Midbrain (tissue), 1 donor: ENCODE data around the gene DDX41.
A peak's percentile ranks its signal among the peaks of the same experiment; 100 is the strongest.
"Not testable (repeated sequence)": the region's sequence is repeated elsewhere in the genome, so short reads cannot be mapped to it uniquely, and the experiment has no call there.

Source experiments
- DNase-seq: peaks from one replicate; lab custom pipeline; 2025; lab: John Stamatoyannopoulos, UW

The DDX41 gene

GRCh38 chr5:177537389-177538361 lies 20.9 kb upstream of the DDX41 start:
- DNase-seq, result no peak

DNA sequence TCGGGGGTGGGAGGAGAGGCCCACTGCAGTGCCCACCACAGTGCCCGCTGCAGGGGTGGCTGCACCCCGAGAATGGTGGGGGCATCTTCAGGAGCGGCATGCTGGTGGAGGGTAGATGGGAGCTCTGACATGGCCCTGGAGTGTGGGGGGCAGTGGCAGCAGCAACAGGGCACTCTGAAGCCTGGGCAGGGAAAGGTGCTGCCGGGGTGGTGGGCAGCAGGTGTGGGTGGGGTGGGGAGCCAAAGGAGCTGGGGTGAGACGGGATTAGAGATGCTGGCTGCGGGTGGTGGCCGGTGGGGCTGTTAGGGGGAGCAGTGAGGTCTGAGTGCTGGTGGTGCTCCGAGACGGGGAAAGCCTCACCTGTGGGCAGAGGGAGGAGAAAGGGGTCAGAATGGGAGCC lies 19.6 kb upstream of the DDX41 start:
- DNase-seq, result no peak

- DNase-seq, result no peak
Observed at GRCh38 chr5:177535125-177535524, 18.4 kb upstream of the DDX41 start.

DNA sequence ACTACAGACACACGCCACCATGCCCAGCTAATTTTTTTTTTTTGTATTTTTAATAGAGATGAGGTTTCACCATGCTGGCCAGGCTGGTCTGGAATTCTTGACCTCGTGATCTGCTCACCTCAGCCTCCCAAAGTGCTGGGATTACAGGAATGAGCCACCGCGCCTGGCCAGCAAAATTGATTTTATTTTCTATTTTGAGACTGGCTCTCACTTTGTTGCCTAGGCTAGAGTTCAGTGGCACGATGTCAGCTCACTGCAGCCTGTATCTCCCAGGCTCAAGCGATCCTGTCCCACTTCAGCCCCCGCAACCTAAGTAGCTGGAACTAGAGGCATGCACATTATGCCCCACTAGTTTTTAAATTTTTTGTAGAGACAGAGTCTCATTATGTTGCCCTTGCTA lies 17.7 kb upstream of the DDX41 start:
- not testable (repeated sequence) for DNase-seq

DNA sequence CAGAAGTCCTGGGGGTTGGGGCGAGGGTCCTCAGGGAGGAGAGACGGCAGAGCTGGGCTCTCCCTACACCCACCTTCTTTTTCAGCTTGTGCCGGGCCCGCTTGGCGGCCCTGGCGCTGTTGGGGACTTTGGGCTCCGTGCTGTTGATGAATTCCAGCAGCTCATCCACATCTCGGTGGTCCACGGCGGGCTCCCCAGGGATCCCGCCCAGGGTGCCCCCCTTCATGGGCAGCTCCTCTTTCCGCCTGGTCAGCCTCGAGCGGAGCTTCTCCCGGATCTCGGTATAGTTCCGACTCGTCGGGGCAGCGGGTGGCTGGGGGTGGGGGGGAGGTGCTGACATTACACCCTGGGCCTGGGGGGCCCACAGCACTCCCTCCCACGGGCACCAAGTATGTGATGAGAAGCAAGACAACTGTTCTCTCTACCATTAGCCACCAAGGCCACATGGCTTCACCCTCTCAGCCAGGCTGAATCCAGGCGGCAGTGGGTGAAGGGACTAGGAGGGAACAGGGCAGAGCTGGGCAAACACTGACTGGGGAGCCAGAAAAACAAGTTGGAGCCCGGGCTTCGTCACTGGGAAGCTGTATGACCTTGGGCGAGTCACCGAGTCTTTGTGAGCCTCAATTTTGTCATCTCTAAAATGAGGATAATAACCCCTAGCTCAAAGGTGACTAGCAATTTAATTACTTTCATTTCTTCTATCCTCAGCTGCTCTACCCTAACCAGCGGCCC lies 14.6 kb upstream of the DDX41 start:
- DNase-seq, result no peak

DNA sequence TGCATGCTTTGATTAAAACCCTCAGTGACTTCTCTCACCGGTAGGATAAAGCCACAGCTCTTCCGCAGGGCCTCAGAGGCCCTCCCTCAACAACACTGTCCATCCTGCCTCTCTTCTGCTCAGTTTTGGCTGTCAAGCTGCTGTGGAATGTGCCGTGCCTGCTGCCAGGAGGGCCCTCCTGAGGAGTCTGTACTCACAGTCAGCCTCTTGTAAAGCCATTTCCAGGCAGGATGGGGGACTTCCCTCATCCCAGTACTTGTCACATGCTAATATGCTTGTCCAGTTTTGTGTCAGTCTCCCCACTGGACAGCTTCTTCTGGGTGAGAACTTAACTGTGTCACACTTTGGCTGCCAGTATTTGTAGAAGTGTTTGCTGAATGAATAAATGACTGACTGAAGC lies 13.9 kb upstream of the DDX41 start:
- no peak for DNase-seq

- DNase-seq, result no peak
Observed at GRCh38 chr5:177529247-177530203, 12.8 kb upstream of the DDX41 start.

GRCh38 chr5:177528631-177529030 lies 11.9 kb upstream of the DDX41 start:
- DNase-seq, result no peak

DNA sequence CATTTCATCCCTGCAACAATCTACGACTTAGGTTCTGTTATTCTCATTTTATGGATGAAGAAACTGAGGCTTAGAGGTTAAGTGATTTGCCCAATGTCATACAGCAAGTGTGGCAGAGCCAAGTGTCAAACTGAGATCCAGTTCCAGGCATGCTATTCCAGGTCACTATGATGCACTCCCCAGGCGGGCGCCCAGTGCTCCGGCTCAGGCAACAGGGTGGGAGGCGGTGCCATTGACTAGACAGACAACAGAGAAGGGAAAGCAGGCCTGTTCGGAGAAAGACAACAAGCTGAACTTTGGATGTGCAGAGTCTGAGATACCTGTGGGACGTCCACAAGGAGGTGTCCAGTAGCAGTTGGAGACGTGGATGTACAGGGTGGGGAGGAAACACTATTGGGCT lies 10.8 kb upstream of the DDX41 start:
- no peak for DNase-seq

GRCh38 chr5:177526791-177527190 lies 10.0 kb upstream of the DDX41 start:
- no peak for DNase-seq

- DNase-seq, result no peak
Observed at GRCh38 chr5:177526191-177526590, 9.4 kb upstream of the DDX41 start.

- DNase-seq, result peak; percentile 23
Observed at GRCh38 chr5:177524941-177525655, 8.3 kb upstream of the DDX41 start.

DNA sequence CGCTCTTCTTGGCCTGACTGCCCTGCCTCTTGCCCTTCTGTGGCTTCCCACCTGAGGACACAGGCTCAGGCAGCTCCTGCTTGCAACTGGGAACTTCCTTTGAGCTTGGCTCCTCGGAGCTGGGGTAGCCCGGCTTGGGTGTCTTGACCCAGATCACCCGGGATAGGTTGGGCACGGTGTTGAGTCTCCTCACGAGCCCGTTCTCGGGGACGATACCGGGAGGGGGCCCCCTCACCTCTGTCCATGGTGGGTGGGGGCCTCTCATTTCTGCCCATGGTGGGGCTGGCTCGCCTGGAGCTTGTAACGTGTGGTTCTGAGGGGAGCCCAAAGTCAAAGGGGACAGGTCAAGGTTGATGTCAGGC lies 7.8 kb upstream of the DDX41 start:
- DNase-seq, result no peak

- DNase-seq, result no peak
Observed at GRCh38 chr5:177523711-177524538, 7.2 kb upstream of the DDX41 start.

DNA sequence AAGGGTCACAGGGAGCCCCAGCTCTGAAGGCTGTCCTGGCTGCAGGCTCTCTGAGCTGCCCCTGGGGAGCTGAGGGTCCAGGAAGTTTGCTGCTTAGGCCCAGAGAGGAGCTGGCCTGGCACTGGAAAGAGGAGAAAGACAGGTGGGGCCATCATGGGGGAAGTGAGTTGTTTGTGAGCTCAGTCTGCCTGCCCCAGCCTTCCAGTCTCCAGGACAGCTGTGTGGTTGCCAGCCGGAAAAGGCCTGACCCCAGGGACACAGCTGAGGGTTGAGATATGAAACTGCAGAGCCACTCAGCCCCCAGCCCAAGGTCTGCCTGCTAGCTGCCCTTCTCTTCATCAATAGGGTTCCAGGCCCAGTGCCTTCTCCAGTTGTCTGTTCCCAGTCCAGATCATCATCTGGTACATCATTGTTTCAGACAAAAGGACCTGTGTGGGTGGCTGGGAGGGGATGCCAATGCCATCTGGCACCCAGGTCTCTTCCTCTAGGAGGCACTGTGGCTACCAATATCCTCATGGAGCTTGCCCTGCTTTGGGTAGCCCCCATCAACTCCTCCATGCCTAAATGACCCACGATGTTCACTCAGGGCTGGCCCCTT lies 4.3 kb upstream of the DDX41 start:
- no peak for DNase-seq

- no peak for DNase-seq
Observed at GRCh38 chr5:177520271-177520670, 3.5 kb upstream of the DDX41 start.

- no peak for DNase-seq
Observed at GRCh38 chr5:177519463-177520235, 2.9 kb upstream of the DDX41 start.

DNA sequence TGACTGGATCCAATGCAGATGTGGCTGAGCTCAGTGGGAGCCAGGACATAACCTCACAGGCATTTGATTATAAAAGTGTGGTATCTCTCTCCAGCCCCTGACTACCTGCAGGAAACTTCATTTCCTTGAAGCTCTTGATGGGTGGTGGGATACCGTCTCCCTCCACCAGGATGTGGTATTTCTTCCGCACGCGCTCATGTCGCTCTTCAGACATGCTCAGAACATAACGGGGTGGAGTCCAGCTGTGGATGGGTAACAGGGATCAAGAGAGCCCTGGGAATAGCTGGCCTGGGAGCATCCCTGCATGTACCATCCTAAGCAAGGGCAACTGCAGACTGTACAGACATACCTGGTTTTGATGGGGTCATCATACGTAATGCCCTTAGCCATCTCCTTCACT lies 1.2 kb downstream of the DDX41 start:
- DNase-seq, result no peak

- DNase-seq, result no peak
Observed at GRCh38 chr5:177514541-177514940, 2.2 kb downstream of the DDX41 start.
